HG02642 (cell line): Measurements from ENCODE around the gene CAPN11.
"Not testable (repeated sequence)": the region's sequence is repeated elsewhere in the genome, so short reads cannot be mapped to it uniquely, and the experiment has no call there.

Experiments used
- ATAC-seq: cut with Tn5 transposase; IDR thresholded peaks from one replicate; pipeline ENCODE4 v1.9.1; 2021; ENCODE audit warnings: mild to moderate bottlenecking; ENCODE audit not compliant: unreplicated experiment, poor library complexity

The CAPN11 gene

GRCh38 chr6:44129841-44130322, 28.7 kb upstream of the CAPN11 start:
- no peak for ATAC-seq

- no peak for ATAC-seq
Observed at GRCh38 chr6:44131892-44132291, 26.7 kb upstream of the CAPN11 start.

GRCh38 chr6:44132476-44132875, 26.1 kb upstream of the CAPN11 start:
- ATAC-seq: no peak

- ATAC-seq: no peak
Observed at GRCh38 chr6:44133003-44133931, 25.4 kb upstream of the CAPN11 start.

- ATAC-seq: no peak
Observed at GRCh38 chr6:44133981-44134711, 24.5 kb upstream of the CAPN11 start.

GRCh38 chr6:44135173-44135758, 23.4 kb upstream of the CAPN11 start:
- ATAC-seq: no peak

GRCh38 chr6:44135875-44136274, 22.7 kb upstream of the CAPN11 start:
- no peak for ATAC-seq

GRCh38 chr6:44138717-44139350, 19.8 kb upstream of the CAPN11 start:
- ATAC-seq: no peak

- ATAC-seq: no peak
Observed at GRCh38 chr6:44139351-44139743, 19.3 kb upstream of the CAPN11 start.

- no peak for ATAC-seq
Observed at GRCh38 chr6:44142835-44143234, 15.8 kb upstream of the CAPN11 start.

GRCh38 chr6:44143731-44144130, 14.9 kb upstream of the CAPN11 start:
- ATAC-seq: no peak

- not testable (repeated sequence) for ATAC-seq
Observed at GRCh38 chr6:44144536-44144935, 14.1 kb upstream of the CAPN11 start.

- ATAC-seq: no peak
Observed at GRCh38 chr6:44145839-44146238, 12.8 kb upstream of the CAPN11 start.

GRCh38 chr6:44146685-44147084, 11.9 kb upstream of the CAPN11 start:
- ATAC-seq: no peak

- ATAC-seq: no peak
Observed at GRCh38 chr6:44147256-44147655, 11.4 kb upstream of the CAPN11 start.

GRCh38 chr6:44148306-44148705, 10.3 kb upstream of the CAPN11 start:
- no peak for ATAC-seq

- no peak for ATAC-seq
Observed at GRCh38 chr6:44149369-44150012, 9.1 kb upstream of the CAPN11 start.

GRCh38 chr6:44150317-44150917, 8.2 kb upstream of the CAPN11 start:
- ATAC-seq: no peak

GRCh38 chr6:44151348-44152108, 7.1 kb upstream of the CAPN11 start:
- peak; percentile 66 for ATAC-seq
